HCEC 1CT (cell line): ENCODE results near the gene RARRES2.
A peak's percentile ranks its signal among the peaks of the same experiment; 100 is the strongest.
"Not testable (repeated sequence)": the region's sequence is repeated elsewhere in the genome, so short reads cannot be mapped to it uniquely, and the experiment has no call there.

Source experiments
- DNase-seq: peaks from one replicate; pipeline ENCODE4 v3.0.0-alpha.2; 2017

The RARRES2 gene

GRCh38 chr7:150341263-150342120 is at the start of gene RARRES2:
RARRES2 (minus strand) TSS chr7:150341629; CDS start chr7:150340609, 1,020 bp downstream.
- DNase-seq = no peak

- peak; percentile 75 for DNase-seq
Measured at GRCh38 chr7:150390205-150390604, 48.8 kb upstream of the RARRES2 start.

GRCh38 chr7:150389532-150389816 is 48.0 kb upstream of the RARRES2 start:
- no peak for DNase-seq

- DNase-seq = no peak
Measured at GRCh38 chr7:150388709-150389531, 47.5 kb upstream of the RARRES2 start.

GRCh38 chr7:150388306-150388705 is 46.9 kb upstream of the RARRES2 start:
- no peak for DNase-seq

GRCh38 chr7:150385884-150386283 is 44.5 kb upstream of the RARRES2 start:
- DNase-seq = not testable (repeated sequence)

- no peak for DNase-seq
Measured at GRCh38 chr7:150385302-150385723, 43.9 kb upstream of the RARRES2 start.

- no peak for DNase-seq
Measured at GRCh38 chr7:150384406-150385301, 43.2 kb upstream of the RARRES2 start.

- DNase-seq = no peak
Measured at GRCh38 chr7:150383710-150384397, 42.4 kb upstream of the RARRES2 start.

GRCh38 chr7:150382844-150383225 is 41.4 kb upstream of the RARRES2 start:
- DNase-seq = no peak

GRCh38 chr7:150382123-150382843 is 40.9 kb upstream of the RARRES2 start:
- no peak for DNase-seq

GRCh38 chr7:150381785-150382122 is 40.3 kb upstream of the RARRES2 start:
- DNase-seq = no peak

- DNase-seq = no peak
Measured at GRCh38 chr7:150381096-150381495, 39.7 kb upstream of the RARRES2 start.

- DNase-seq = no peak
Measured at GRCh38 chr7:150380463-150380862, 39.0 kb upstream of the RARRES2 start.

GRCh38 chr7:150379441-150380379 is 38.3 kb upstream of the RARRES2 start:
- DNase-seq = peak; percentile 36

GRCh38 chr7:150378853-150379440 is 37.5 kb upstream of the RARRES2 start, which contains the start of gene ZNF775:
ZNF775 (plus strand) TSS chr7:150379330; CDS start chr7:150388471, 9,141 bp downstream.
- DNase-seq = peak; percentile 96

GRCh38 chr7:150378115-150378852 is 36.9 kb upstream of the RARRES2 start:
- peak; percentile 62 for DNase-seq

- no peak for DNase-seq
Measured at GRCh38 chr7:150377635-150378034, 36.2 kb upstream of the RARRES2 start.

GRCh38 chr7:150377196-150377595 is 35.8 kb upstream of the RARRES2 start:
- no peak for DNase-seq
